Ovary (tissue), 9 donors: ENCODE results near the gene SLC13A4. TPM values are rescaled to one million over a fixed set of nuclear protein-coding genes. Genes with fewer than 3 reads are reported as not detected.

ENCODE experiments used
- DNase-seq, 5 donors: peaks; one replicate each; pipeline ENCODE4 v3.0.0-alpha.2; 2019 to 2020
- H3K27ac ChIP-seq, 2 donors: fragments of 200-600 bp; one replicate each; pipeline versions ENCODE4 v1.5.1 to v1.8.0; 2019 to 2022
- H3K27me3 ChIP-seq: fragments of 200-600 bp; one replicate; pipeline ENCODE4 v1.8.0; 2022
- H3K36me3 ChIP-seq: fragments of 200-600 bp; sonication (generic); one replicate; pipeline ENCODE4 v1.5.1; 2019
- H3K4me1 ChIP-seq: one replicate; pipeline ENCODE4 v1.8.1; 2013; ENCODE audit warnings: mild to moderate bottlenecking, moderate library complexity; ENCODE audit not compliant: insufficient read depth
- H3K4me3 ChIP-seq: fragments of 200-600 bp; sonication (generic); one replicate; pipeline ENCODE4 v1.5.1; 2017
- H3K9me3 ChIP-seq, 2 donors: fragments of 200-600 bp in 1 of 2; sonication (generic) in 1 of 2; one replicate each; pipeline versions ENCODE4 v1.5.1 to v1.8.1; 2013 to 2019; ENCODE audit warnings: mild to moderate bottlenecking in 1 of 2, moderate library complexity in 1 of 2
- CTCF ChIP-seq, 3 donors: fragments of 450-650 bp in 2 of 3; fragments of 200-600 bp in 1 of 3; IDR thresholded peaks; one replicate each; pipeline versions ENCODE4 v1.5.1 to v1.8.0; 2016 to 2022; ENCODE audit warnings: antibody characterized with exemption in 3 of 3, mild to moderate bottlenecking in 1 of 3
- EP300 ChIP-seq: sonication (generic); formaldehyde crosslinking; IDR thresholded peaks from one replicate; pipeline ENCODE4 v1.6.1; 2017; ENCODE audit warnings: antibody characterized with exemption
- POLR2A ChIP-seq: fragments of 450-650 bp; IDR thresholded peaks from one replicate; pipeline ENCODE4 v1.6.1; 2017; ENCODE audit warnings: antibody characterized with exemption, mild to moderate bottlenecking, moderate library complexity
- WGBS, 3 donors: extraction: QIAGEN DNeasy Blood & Tissue Kit in 1 of 3; methylation state at CpG; one replicate each; pipeline versions ENCODE4 v1.1.5 to v1.1.7; 2013 to 2017; 5-methylcytosine and 5-hydroxymethylcytosine counted together
- intact Hi-C, 4 donors: fragments of 100-400 bp; cut with DNase I; formaldehyde crosslinking; loops; one replicate each; pipeline versions ENCODE4 v1.11.0 to v1.15.1; 2022 to 2023
- polyA plus RNA-seq, 2 donors: library from polyadenylated mRNA; stranded (reverse); fragments of 200-250 nt in 1 of 2; fragments of 350-450 nt in 1 of 2; fragmentation: Illumina TruSeq in 1 of 2; extraction: RNeasy Lipid Tissue Mini Kit (QIAGEN cat#74804) in 1 of 2; gene quantifications; one replicate each; pipeline ENCODE4 v1.2.3, GENCODE V29; 2013 to 2014
- total RNA-seq, 7 donors: library from RNA; depleted of rRNA in 2 of 7; stranded (reverse); fragments of >200 nt in 2 of 7; fragmentation: NEBNext Ultra II Directional in 3 of 7; extraction: Animal tissue kit (Norgen Biotek cat#: 25700) in 3 of 7; gene quantifications; one replicate each; pipeline versions ENCODE4 v1.1.0 to v1.2.4, GENCODE V29; 2016 to 2023
- donor health status: DM: no; HTN: no; CAD: no; lungs with moderate emphysema.
- donor health status: DM: no; HTN: no; CAD: no.
- donor health status: Bipolar disorder and iron deficiency.
- donor health status: DM: yes; HTN: yes; CAD: no.
- donor health status: DM: no; HTN: no; CAD: no.
- donor health status: DM: yes; HTN: yes; CAD: no.

Gene SLC13A4
- total and polyA plus RNA-seq, 9 donors, result 0.07 to 0.57 (median 0.18) TPM; not detected in 6

GRCh38 chr7:135736586-135737305 lies 8.8 kb upstream of the SLC13A4 start:
- Histone ChIP-seq H3K27me3 (no peaks in the 10 kb centered on the region), H3K36me3 (no peaks in the 10 kb centered on the region), H3K27ac (no peak overlapping the region), H3K4me3 (no peak overlapping the region), H3K4me1 (no peaks in the 10 kb centered on the region), H3K9me3 (no peaks in the 10 kb centered on the region)
- 81 to 89% (median 88%) methylated on average over 6 of the region's 6 CpGs for WGBS, 3 donors
- TF ChIP-seq POLR2A, result no peak
- TF ChIP-seq EP300, result no peak
- no peak for TF ChIP-seq CTCF (IDR thresholded peaks at IDR 0.05)
- DNase-seq, result no peak
- intact Hi-C loops, result no loop called here

- intact Hi-C loops, result no loop called here
- 91 to 97% (median 94%) methylated on average over 1 of the region's 1 CpG for WGBS, 3 donors
- Histone ChIP-seq H3K27ac (no peak overlapping the region), H3K27me3 (no peaks in the 10 kb centered on the region), H3K9me3 (no peaks in the 10 kb centered on the region), H3K4me3 (no peak overlapping the region), H3K4me1 (no peaks in the 10 kb centered on the region), H3K36me3 (no peaks in the 10 kb centered on the region)
- no peak for DNase-seq
- no peak for TF ChIP-seq CTCF (IDR thresholded peaks at IDR 0.05)
- TF ChIP-seq EP300, result no peak
- TF ChIP-seq POLR2A, result no peak
These were observed 6.3 kb upstream of the SLC13A4 start for GRCh38 chr7:135734343-135734689.

GRCh38 chr7:135733603-135734342 lies 5.8 kb upstream of the SLC13A4 start:
- Histone ChIP-seq H3K27ac (no peak overlapping the region), H3K4me1 (no peaks in the 10 kb centered on the region), H3K4me3 (no peak overlapping the region), H3K27me3 (no peaks in the 10 kb centered on the region), H3K36me3 (no peaks in the 10 kb centered on the region), H3K9me3 (no peaks in the 10 kb centered on the region)
- DNase-seq, result no peak
- intact Hi-C loops, result no loop called here
- WGBS, 3 donors, result 91 to 94% (median 93%) methylated on average over 21 of the region's 21 CpGs
- TF ChIP-seq CTCF (IDR thresholded peaks at IDR 0.05) (no peak), POLR2A (no peak), EP300 (no peak)

GRCh38 chr7:135731131-135731530 lies 3.1 kb upstream of the SLC13A4 start:
- Histone ChIP-seq H3K27me3 (no peaks in the 10 kb centered on the region), H3K36me3 (no peaks in the 10 kb centered on the region), H3K9me3 (no peaks in the 10 kb centered on the region), H3K27ac (no peak overlapping the region), H3K4me1 (no peaks in the 10 kb centered on the region), H3K4me3 (no peak overlapping the region)
- TF ChIP-seq CTCF (IDR thresholded peaks at IDR 0.05), result no peak
- no peak for TF ChIP-seq POLR2A
- no peak for TF ChIP-seq EP300
- intact Hi-C loops, result no loop called here
- WGBS, 3 donors, result 86 to 91% (median 88%) methylated on average over 4 of the region's 4 CpGs
- no peak for DNase-seq
